K562 (cell line): ENCODE results near the gene ARL3. TPM values are rescaled to one million over a fixed set of nuclear protein-coding genes. Genes with fewer than 3 reads are reported as not detected.

ENCODE experiments used
- CXXC5 ChIP-seq: fragments of 250-450 bp; sonication (Bioruptor Pico); IDR thresholded peaks from 2 replicates; pipeline ENCODE4 v1.8.0; 2022; ENCODE audit warnings: inconsistent platforms, mild to moderate bottlenecking, moderate library complexity
- GABPB1 ChIP-seq: sonication (generic); formaldehyde crosslinking; IDR thresholded peaks from 2 replicates; pipeline ENCODE4 v1.8.0; 2022; ENCODE audit warnings: mild to moderate bottlenecking, missing genetic modification reagents
- KAT7 ChIP-seq: sonication (generic); formaldehyde crosslinking; IDR thresholded peaks from 2 replicates; pipeline ENCODE4 v1.8.0; 2022; ENCODE audit warnings: missing genetic modification reagents, mild to moderate bottlenecking, borderline replicate concordance
- KDM1A ChIP-seq, 2 experiments: fragments of 450-650 bp; IDR thresholded peaks; 2 replicates each; pipeline ENCODE4 v1.6.1; 2016; ENCODE audit warnings: mild to moderate bottlenecking in 2 of 2
- KDM5B ChIP-seq: fragments of 200-600 bp; sonication (generic); IDR thresholded peaks from 2 replicates; pipeline ENCODE4 v1.6.1; 2012; ENCODE audit warnings: low read depth, mild to moderate bottlenecking, moderate library complexity, low read length, control low read depth, inconsistent platforms; ENCODE audit not compliant: insufficient replicate concordance
- MXI1 ChIP-seq: IDR thresholded peaks from 2 replicates; pipeline ENCODE4 v1.6.1; 2011; ENCODE audit warnings: low read depth, mild to moderate bottlenecking, improper control_type of control experiment, low read length
- RFX1 ChIP-seq: fragments of 450-650 bp; IDR thresholded peaks from 2 replicates; pipeline ENCODE4 v1.6.1; 2016; ENCODE audit warnings: mild to moderate bottlenecking, moderate library complexity
- SOX6 ChIP-seq: fragments of 450-650 bp; IDR thresholded peaks from 2 replicates; pipeline ENCODE4 v1.6.1; 2014; ENCODE audit warnings: mild to moderate bottlenecking
- TAL1 ChIP-seq: fragments of 450-650 bp; IDR thresholded peaks from 2 replicates; pipeline ENCODE4 v1.6.1; 2016; ENCODE audit warnings: mild to moderate bottlenecking
- TCF7L2 ChIP-seq: fragments of 150-350 bp; IDR thresholded peaks from 2 replicates; pipeline ENCODE4 v1.6.1; 2016; ENCODE audit warnings: low read depth, mild to moderate bottlenecking, low read length, moderate library complexity
- ZKSCAN8 ChIP-seq: fragments of 200-800 bp; sonication (Bioruptor generic); IDR thresholded peaks from 2 replicates; pipeline ENCODE4 v1.6.1; 2016; ENCODE audit warnings: missing genetic modification characterization, missing compliant biosample characterization
- ZNF121 ChIP-seq: sonication (generic); formaldehyde crosslinking; conservative IDR thresholded peaks from 2 replicates; pipeline ENCODE4 v1.8.0; 2022; ENCODE audit warnings: missing genetic modification reagents
- ZNF217 ChIP-seq: sonication (generic); formaldehyde crosslinking; IDR thresholded peaks from 2 replicates; pipeline ENCODE4 v1.8.0; 2022; ENCODE audit warnings: mild to moderate bottlenecking, missing genetic modification reagents
- polyA plus RNA-seq, 8 experiments: library from polyadenylated mRNA; depleted of rRNA in 4 of 8; stranded (reverse) in 5 of 8; unstranded in 3 of 8; fragments of >200 nt; fragmentation: Nextera tagmentation in 2 of 8; fragmentation: Illumina TruSeq in 1 of 8; extraction: Ambion mirVana in 2 of 8; extraction: Trizol in 1 of 8; gene quantifications; 2 replicates each; pipeline versions ENCODE4 v1.2.1 to v1.2.3, GENCODE V29; 2011 to 2014; ENCODE audit warnings: inconsistent platforms in 1 of 8, missing spikeins in 1 of 8
- total RNA-seq, 7 experiments: library from RNA; depleted of rRNA in 6 of 7; stranded (reverse); fragments of >200 nt in 6 of 7; fragmentation: Illumina TruSeq in 2 of 7; extraction: Trizol in 2 of 7; gene quantifications; 2 replicates each; pipeline versions ENCODE4 v1.2.1 to v1.2.3, GENCODE V29; 2011 to 2021; ENCODE audit warnings: low replicate concordance in 1 of 7
- TF ChIP-seq, protein P1 (sequence below): sonication (generic); formaldehyde crosslinking; IDR thresholded peaks from 2 replicates; pipeline ENCODE4 v1.8.1; 2023; ENCODE audit warnings: missing genetic modification reagents, mild to moderate bottlenecking, borderline replicate concordance
- TF ChIP-seq, protein P2 (sequence below): sonication (generic); formaldehyde crosslinking; IDR thresholded peaks from 2 replicates; pipeline ENCODE4 v1.8.0; 2022; ENCODE audit warnings: missing genetic modification reagents, mild to moderate bottlenecking, borderline replicate concordance
- TF ChIP-seq, protein P3 (sequence below): fragments of 450-650 bp; IDR thresholded peaks from 2 replicates; pipeline ENCODE4 v1.6.1; 2017; ENCODE audit warnings: antibody characterized with exemption
- TF ChIP-seq, protein P4 (sequence below): IDR thresholded peaks from 2 replicates; pipeline ENCODE4 v1.6.1; 2016; ENCODE audit warnings: missing genetic modification characterization, missing compliant biosample characterization
- TF ChIP-seq, protein P5 (sequence below): fragments of 250-450 bp; sonication (Bioruptor Pico); IDR thresholded peaks from 2 replicates; pipeline ENCODE4 v1.5.0; 2021

Gene ARL3
- total and polyA plus RNA-seq, 9 of the 15 experiments (the other 6 are each of a cell fraction or from before 2014, with no cell fraction given) = 2.9 to 8.9 (median 4.8) TPM

DNA sequence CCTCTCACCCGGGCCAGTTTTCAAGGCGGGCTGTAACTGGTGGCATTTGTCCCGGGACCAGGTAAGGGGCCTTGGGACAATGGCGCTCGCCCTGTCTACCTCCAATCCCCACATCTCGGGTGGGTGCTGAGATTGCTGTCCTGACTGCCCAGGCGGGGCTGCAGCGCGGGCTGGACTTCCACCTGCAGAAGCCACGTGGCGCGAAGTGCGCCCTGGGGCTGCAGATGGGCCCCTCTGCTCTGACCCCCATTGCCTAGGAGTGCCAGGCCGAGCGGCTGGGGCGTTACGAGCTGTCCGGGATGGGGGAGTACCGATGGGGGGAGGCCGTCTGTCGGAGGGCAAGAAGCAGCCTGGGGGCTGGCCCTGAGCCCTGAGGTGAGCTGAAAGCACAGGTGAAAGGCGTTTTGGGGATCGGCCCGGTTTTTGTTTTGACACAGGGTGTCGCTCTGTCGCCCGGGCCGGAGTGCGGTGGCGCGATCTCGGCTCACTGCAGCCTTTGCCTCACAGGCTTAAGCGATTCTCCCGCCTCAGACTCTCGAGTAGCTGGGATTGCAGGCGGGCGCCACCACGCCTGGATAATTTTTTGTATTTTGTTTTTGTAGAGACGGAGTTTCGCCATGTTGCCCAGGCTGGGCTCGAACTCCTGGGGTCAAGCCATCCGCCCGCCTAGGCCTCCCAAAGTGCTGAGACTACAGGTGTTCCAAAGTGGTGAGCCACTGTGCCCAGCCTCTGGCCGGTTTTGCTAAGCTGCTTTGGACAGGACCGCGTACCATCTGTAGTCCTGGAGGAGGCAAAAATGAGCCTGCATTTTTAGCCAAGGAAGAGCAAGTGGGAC is 641 bp upstream of the ARL3 start, which contains the start of gene SFXN2 (continued):
- TF ChIP-seq, protein P1, sequence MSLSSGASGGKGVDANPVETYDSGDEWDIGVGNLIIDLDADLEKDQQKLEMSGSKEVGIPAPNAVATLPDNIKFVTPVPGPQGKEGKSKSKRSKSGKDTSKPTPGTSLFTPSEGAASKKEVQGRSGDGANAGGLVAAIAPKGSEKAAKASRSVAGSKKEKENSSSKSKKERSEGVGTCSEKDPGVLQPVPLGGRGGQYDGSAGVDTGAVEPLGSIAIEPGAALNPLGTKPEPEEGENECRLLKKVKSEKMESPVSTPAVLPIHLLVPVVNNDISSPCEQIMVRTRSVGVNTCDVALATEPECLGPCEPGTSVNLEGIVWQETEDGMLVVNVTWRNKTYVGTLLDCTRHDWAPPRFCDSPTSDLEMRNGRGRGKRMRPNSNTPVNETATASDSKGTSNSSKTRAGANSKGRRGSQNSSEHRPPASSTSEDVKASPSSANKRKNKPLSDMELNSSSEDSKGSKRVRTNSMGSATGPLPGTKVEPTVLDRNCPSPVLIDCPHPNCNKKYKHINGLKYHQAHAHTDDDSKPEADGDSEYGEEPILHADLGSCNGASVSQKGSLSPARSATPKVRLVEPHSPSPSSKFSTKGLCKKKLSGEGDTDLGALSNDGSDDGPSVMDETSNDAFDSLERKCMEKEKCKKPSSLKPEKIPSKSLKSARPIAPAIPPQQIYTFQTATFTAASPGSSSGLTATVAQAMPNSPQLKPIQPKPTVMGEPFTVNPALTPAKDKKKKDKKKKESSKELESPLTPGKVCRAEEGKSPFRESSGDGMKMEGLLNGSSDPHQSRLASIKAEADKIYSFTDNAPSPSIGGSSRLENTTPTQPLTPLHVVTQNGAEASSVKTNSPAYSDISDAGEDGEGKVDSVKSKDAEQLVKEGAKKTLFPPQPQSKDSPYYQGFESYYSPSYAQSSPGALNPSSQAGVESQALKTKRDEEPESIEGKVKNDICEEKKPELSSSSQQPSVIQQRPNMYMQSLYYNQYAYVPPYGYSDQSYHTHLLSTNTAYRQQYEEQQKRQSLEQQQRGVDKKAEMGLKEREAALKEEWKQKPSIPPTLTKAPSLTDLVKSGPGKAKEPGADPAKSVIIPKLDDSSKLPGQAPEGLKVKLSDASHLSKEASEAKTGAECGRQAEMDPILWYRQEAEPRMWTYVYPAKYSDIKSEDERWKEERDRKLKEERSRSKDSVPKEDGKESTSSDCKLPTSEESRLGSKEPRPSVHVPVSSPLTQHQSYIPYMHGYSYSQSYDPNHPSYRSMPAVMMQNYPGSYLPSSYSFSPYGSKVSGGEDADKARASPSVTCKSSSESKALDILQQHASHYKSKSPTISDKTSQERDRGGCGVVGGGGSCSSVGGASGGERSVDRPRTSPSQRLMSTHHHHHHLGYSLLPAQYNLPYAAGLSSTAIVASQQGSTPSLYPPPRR = no peak
- TF ChIP-seq, protein P2, sequence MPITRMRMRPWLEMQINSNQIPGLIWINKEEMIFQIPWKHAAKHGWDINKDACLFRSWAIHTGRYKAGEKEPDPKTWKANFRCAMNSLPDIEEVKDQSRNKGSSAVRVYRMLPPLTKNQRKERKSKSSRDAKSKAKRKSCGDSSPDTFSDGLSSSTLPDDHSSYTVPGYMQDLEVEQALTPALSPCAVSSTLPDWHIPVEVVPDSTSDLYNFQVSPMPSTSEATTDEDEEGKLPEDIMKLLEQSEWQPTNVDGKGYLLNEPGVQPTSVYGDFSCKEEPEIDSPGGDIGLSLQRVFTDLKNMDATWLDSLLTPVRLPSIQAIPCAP = 0 out of 2 replicates have a peak, but pooled peaks have one; percentile 81
- TF ChIP-seq KDM1A (IDR thresholded peaks at IDR 0.05) (no peak), GABPB1 (CRISPR knock-in tag) (peak; percentile 53), ZKSCAN8 (CRISPR knock-in tag) (no peak), CXXC5 (CRISPR knock-in tag) (0 out of 2 replicates have a peak, but pooled peaks have one; percentile 29), RFX1 (no peak), ZNF217 (no peak), TCF7L2 (no peak), KAT7 (CRISPR knock-in tag) (peak; percentile 67; the same call in 1 of the 2 replicates), KDM5B (peak; percentile 63), MXI1 (peak; percentile 63; the same call in 1 of the 2 replicates), ZNF121 (CRISPR knock-in tag) (no peak), TAL1 (no peak), SOX6 (no peak)
- TF ChIP-seq, protein P3, sequence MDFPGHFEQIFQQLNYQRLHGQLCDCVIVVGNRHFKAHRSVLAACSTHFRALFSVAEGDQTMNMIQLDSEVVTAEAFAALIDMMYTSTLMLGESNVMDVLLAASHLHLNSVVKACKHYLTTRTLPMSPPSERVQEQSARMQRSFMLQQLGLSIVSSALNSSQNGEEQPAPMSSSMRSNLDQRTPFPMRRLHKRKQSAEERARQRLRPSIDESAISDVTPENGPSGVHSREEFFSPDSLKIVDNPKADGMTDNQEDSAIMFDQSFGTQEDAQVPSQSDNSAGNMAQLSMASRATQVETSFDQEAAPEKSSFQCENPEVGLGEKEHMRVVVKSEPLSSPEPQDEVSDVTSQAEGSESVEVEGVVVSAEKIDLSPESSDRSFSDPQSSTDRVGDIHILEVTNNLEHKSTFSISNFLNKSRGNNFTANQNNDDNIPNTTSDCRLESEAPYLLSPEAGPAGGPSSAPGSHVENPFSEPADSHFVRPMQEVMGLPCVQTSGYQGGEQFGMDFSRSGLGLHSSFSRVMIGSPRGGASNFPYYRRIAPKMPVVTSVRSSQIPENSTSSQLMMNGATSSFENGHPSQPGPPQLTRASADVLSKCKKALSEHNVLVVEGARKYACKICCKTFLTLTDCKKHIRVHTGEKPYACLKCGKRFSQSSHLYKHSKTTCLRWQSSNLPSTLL = no peak
- TF ChIP-seq, protein P4, sequence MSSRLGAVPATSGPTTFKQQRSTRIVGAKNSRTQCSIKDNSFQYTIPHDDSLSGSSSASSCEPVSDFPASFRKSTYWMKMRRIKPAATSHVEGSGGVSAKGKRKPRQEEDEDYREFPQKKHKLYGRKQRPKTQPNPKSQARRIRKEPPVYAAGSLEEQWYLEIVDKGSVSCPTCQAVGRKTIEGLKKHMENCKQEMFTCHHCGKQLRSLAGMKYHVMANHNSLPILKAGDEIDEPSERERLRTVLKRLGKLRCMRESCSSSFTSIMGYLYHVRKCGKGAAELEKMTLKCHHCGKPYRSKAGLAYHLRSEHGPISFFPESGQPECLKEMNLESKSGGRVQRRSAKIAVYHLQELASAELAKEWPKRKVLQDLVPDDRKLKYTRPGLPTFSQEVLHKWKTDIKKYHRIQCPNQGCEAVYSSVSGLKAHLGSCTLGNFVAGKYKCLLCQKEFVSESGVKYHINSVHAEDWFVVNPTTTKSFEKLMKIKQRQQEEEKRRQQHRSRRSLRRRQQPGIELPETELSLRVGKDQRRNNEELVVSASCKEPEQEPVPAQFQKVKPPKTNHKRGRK = no peak
- TF ChIP-seq, protein P5, sequence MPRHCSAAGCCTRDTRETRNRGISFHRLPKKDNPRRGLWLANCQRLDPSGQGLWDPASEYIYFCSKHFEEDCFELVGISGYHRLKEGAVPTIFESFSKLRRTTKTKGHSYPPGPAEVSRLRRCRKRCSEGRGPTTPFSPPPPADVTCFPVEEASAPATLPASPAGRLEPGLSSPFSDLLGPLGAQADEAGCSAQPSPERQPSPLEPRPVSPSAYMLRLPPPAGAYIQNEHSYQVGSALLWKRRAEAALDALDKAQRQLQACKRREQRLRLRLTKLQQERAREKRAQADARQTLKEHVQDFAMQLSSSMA (CRISPR knock-in tag) = no peak
